GM18868 (cell line): ENCODE results near the gene GAS6.
"Not testable (repeated sequence)": the region's sequence is repeated elsewhere in the genome, so short reads cannot be mapped to it uniquely, and the experiment has no call there.

ENCODE experiments used
- ATAC-seq: cut with Tn5 transposase; IDR thresholded peaks from one replicate; pipeline ENCODE4 v1.9.1; 2021; ENCODE audit warnings: mild to moderate bottlenecking, moderate library complexity; ENCODE audit not compliant: unreplicated experiment

Gene GAS6

GRCh38 chr13:113811081-113811928 lies 52.6 kb downstream of the GAS6 start:
- ATAC-seq, result no peak

- no peak for ATAC-seq
These were observed 53.2 kb downstream of the GAS6 start for GRCh38 chr13:113810640-113811039.

- no peak for ATAC-seq
These were observed 53.9 kb downstream of the GAS6 start for GRCh38 chr13:113809934-113810333.

- no peak for ATAC-seq
These were observed 55.6 kb downstream of the GAS6 start for GRCh38 chr13:113808058-113808834.

GRCh38 chr13:113806526-113806925 lies 57.4 kb downstream of the GAS6 start:
- ATAC-seq, result no peak

GRCh38 chr13:113806104-113806471 lies 57.8 kb downstream of the GAS6 start:
- no peak for ATAC-seq

- no peak for ATAC-seq
These were observed 58.3 kb downstream of the GAS6 start for GRCh38 chr13:113805431-113806103.

- no peak for ATAC-seq
These were observed 59.0 kb downstream of the GAS6 start for GRCh38 chr13:113804703-113805430.

- ATAC-seq, result no peak
These were observed 59.7 kb downstream of the GAS6 start for GRCh38 chr13:113804017-113804702.

GRCh38 chr13:113803409-113804016 lies 60.4 kb downstream of the GAS6 start:
- ATAC-seq, result no peak

GRCh38 chr13:113802761-113803160 lies 61.1 kb downstream of the GAS6 start:
- no peak for ATAC-seq

GRCh38 chr13:113802090-113802531 lies 61.8 kb downstream of the GAS6 start:
- ATAC-seq, result no peak

- ATAC-seq, result no peak
These were observed 62.5 kb downstream of the GAS6 start for GRCh38 chr13:113801289-113801961.

- no peak for ATAC-seq
These were observed 63.3 kb downstream of the GAS6 start for GRCh38 chr13:113800576-113800926.

GRCh38 chr13:113798200-113798811 lies 65.6 kb downstream of the GAS6 start:
- ATAC-seq, result no peak

- ATAC-seq, result no peak
These were observed 66.8 kb downstream of the GAS6 start for GRCh38 chr13:113796964-113797676.

- ATAC-seq, result no peak
These were observed 67.5 kb downstream of the GAS6 start for GRCh38 chr13:113796211-113796963.

- not testable (repeated sequence) for ATAC-seq
These were observed 68.5 kb downstream of the GAS6 start for GRCh38 chr13:113795362-113795761.
